ENCODE results near the gene MCM8. TPM values are rescaled to one million over a fixed set of nuclear protein-coding genes. Genes with fewer than 3 reads are reported as not detected.

Gene MCM8
- total RNA-seq, 2 experiments from 2014 or later = 46.6 to 47.8 TPM

DNA sequence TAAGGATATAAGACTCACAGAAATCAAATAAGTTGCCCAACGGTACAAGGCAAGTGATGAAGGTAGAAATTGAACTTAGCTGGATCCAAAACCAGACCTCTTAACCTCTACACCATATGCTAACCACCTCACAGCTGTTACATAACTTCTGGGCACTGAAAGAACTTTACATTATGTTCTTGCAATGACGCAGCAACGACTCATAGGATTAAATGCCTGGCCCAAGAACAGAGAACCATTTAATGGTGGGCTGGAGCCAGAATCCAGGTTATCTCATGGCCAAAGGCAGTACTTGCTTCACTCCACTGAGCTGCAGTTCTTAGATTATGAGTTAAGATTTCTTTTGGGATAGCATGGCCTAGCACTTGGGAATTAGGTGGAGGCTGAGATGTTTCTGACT is 4.5 kb upstream of the MCM8 start:
- peaks cover 2% of the 10 kb centered on the region for H3K27me3 Mint-ChIP-seq
- no peak overlapping the region for H3K27ac Mint-ChIP-seq
- H3K4me1 Mint-ChIP-seq (ENCODE audit: low read depth) = peaks cover 44% of the 10 kb centered on the region
- H3K36me3 Mint-ChIP-seq (ENCODE audit: low read depth) = peaks cover 65% of the 10 kb centered on the region
- ChIA-PET POLR2A (interaction anchor here (1.2 to 1.6 kb wide), 2 partner anchors 10 to 827 kb away, joined by 3 to 5 read pairs; no protein-coding TSS in a partner anchor), CTCF (interaction anchor here (1.6 kb wide), 1 partner anchor 144 kb away, joined by 4 read pairs; no protein-coding TSS in a partner anchor)
- H3K4me3 Mint-ChIP-seq = no peak overlapping the region
- DNase-seq (peak; percentile 8), ATAC-seq (no peak)
- no peak for TF ChIP-seq CTCF (IDR thresholded peaks at IDR 0.05)
- intact Hi-C loops (cut with micrococcal nuclease) = loop anchor here (5.0 to 10.0 kb wide), 3 partner anchors 104 to 419 kb away; no protein-coding TSS in a partner anchor
- H3K9me3 Mint-ChIP-seq = no peaks in the 10 kb centered on the region

- intact Hi-C loops (cut with micrococcal nuclease) = loop anchor here (5.0 to 10.0 kb wide), 3 partner anchors 105 to 420 kb away; no protein-coding TSS in a partner anchor
- ChIA-PET CTCF (interaction anchor here (0.7 kb wide), 1 partner anchor 159 kb away, joined by 3 read pairs; no protein-coding TSS in a partner anchor), POLR2A (interaction anchor here (0.6 to 1.2 kb wide), 3 partner anchors 11 to 828 kb away, joined by 3 read pairs; no protein-coding TSS in a partner anchor)
- Mint-ChIP-seq H3K4me3 (no peak overlapping the region), H3K27me3 (peaks cover 2% of the 10 kb centered on the region), H3K9me3 (no peaks in the 10 kb centered on the region), H3K4me1 (ENCODE audit: low read depth) (peaks cover 50% of the 10 kb centered on the region), H3K27ac (peak overlapping the region; percentile 50), H3K36me3 (ENCODE audit: low read depth) (peaks cover 66% of the 10 kb centered on the region)
- DNase-seq (peak; percentile 66), ATAC-seq (peak; percentile 19)
- TF ChIP-seq CTCF (IDR thresholded peaks at IDR 0.05) = no peak
Measured at GRCh38 chr20:5947276-5947675, 3.2 kb upstream of the MCM8 start.

- Mint-ChIP-seq H3K4me3 (peak overlapping the region; percentile 85), H3K27ac (peak overlapping the region; percentile 98), H3K27me3 (peaks cover 2% of the 10 kb centered on the region), H3K4me1 (ENCODE audit: low read depth) (peaks cover 51% of the 10 kb centered on the region), H3K36me3 (ENCODE audit: low read depth) (peaks cover 69% of the 10 kb centered on the region), H3K9me3 (no peaks in the 10 kb centered on the region)
- TF ChIP-seq CTCF (IDR thresholded peaks at IDR 0.05) = no peak
- no peak for DNase-seq
- POLR2A ChIA-PET = interaction anchor here (1.1 kb wide), 1 partner anchor 9 kb away, joined by 4 read pairs; no protein-coding TSS in a partner anchor
- intact Hi-C loops (cut with micrococcal nuclease) = loop anchor here (5.0 to 10.0 kb wide), 3 partner anchors 108 to 423 kb away; no protein-coding TSS in a partner anchor
- no peak for ATAC-seq
- CTCF ChIA-PET = interaction anchor here (1.1 kb wide), 1 partner anchor 421 kb away, joined by 3 read pairs; no protein-coding TSS in a partner anchor
Measured at GRCh38 chr20:5949943-5950270, 545 bp upstream of the MCM8 start.

DNA sequence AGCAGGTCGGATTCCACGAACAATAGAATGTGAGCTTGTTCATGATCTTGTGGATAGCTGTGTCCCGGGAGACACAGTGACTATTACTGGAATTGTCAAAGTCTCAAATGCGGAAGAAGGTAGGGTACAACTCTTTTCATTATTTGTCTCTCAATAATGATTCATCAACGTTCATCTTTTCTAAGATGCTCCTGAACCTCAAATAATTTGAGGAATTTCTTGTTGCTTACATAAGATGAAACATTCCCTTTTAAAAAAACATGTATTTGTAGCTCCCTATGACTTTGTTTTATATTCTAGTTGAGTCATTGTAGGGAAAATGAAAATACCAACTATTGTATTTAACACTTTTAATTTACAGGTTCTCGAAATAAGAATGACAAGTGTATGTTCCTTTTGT is 17.0 kb downstream of the MCM8 start:
- POLR2A ChIA-PET = interaction anchor here (0.5 kb wide), 1 partner anchor 19 kb away, joined by 3 read pairs; no protein-coding TSS in a partner anchor
- DNase-seq = no peak
- Mint-ChIP-seq H3K27ac (no peak overlapping the region), H3K9me3 (no peaks in the 10 kb centered on the region), H3K4me3 (no peak overlapping the region), H3K36me3 (ENCODE audit: low read depth) (peaks cover 56% of the 10 kb centered on the region), H3K4me1 (ENCODE audit: low read depth) (no peaks in the 10 kb centered on the region), H3K27me3 (no peaks in the 10 kb centered on the region)
- intact Hi-C loops (cut with micrococcal nuclease) = no loop called here
- no peak for ATAC-seq
- CTCF ChIA-PET = no interaction called here
- no peak for TF ChIP-seq CTCF (IDR thresholded peaks at IDR 0.05)

- DNase-seq (no peak), ATAC-seq (no peak)
- no peak for TF ChIP-seq CTCF (IDR thresholded peaks at IDR 0.05)
- Mint-ChIP-seq H3K4me3 (no peak overlapping the region), H3K4me1 (ENCODE audit: low read depth) (no peaks in the 10 kb centered on the region), H3K9me3 (no peaks in the 10 kb centered on the region), H3K27ac (no peak overlapping the region), H3K36me3 (ENCODE audit: low read depth) (peaks cover 59% of the 10 kb centered on the region), H3K27me3 (no peaks in the 10 kb centered on the region)
- intact Hi-C loops (cut with micrococcal nuclease) = no loop called here
- ChIA-PET CTCF (no interaction called here), POLR2A (no interaction called here)
Measured at GRCh38 chr20:5968462-5968861, 18.0 kb downstream of the MCM8 start.
